ENCODE results near the gene STPG2. TPM values are rescaled to one million over a fixed set of nuclear protein-coding genes. Genes with fewer than 3 reads are reported as not detected.

The STPG2 gene
- total and polyA plus RNA-seq, 10 of the 15 experiments (the other 5 are each of a cell fraction or from before 2014, with no cell fraction given): 0.13 to 0.24 TPM; not detected in 8

DNA sequence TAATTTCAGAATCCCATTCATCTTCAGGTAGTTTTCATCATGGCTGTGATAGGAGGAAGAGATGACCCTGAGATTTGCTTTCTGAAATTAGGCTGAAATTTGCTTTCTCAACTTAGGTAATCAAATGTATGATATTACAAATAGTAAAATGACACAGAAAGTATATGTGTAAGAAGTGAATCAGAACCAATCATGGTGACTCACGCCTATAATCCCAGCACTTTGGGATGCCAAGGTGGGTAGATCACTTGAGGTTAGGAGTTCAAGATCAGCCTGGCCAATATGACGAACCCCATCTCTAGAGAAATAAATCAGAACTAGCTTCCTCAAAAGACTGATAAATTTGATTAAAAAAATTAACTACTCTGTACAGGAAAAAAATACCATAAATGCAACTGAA lies 555.4 kb downstream of the STPG2 start:
- Histone ChIP-seq H3K36me3 (ENCODE audit: control insufficient read depth in 2 of 2, insufficient read depth in 2 of 2, low read length in 1 of 2) (no peaks in the 10 kb centered on the region), H3K4me3 (no peak overlapping the region), H3K27me3 (replicated peaks in 1 of 2; ENCODE audit: control insufficient read depth in 2 of 2, insufficient read depth in 2 of 2, low read length in 1 of 2) (no peaks in the 10 kb centered on the region), H4K20me1 (ENCODE audit: control insufficient read depth, insufficient read depth) (no peaks in the 10 kb centered on the region), H2AFZ (ENCODE audit: control insufficient read depth, low read depth, low read length) (no peak overlapping the region), H3K27ac (ENCODE audit: control insufficient read depth, insufficient read depth) (no peak overlapping the region), H3K79me2 (ENCODE audit: control insufficient read depth, insufficient read depth, low read length) (no peaks in the 10 kb centered on the region), H3K4me1 (ENCODE audit: control insufficient read depth, insufficient read depth, low read length) (no peaks in the 10 kb centered on the region), H3K4me2 (ENCODE audit: control insufficient read depth, insufficient read depth) (no peak overlapping the region), H3K9ac (ENCODE audit: control insufficient read depth, insufficient read depth, low read length) (no peak overlapping the region), H3K9me3 (replicated peaks; ENCODE audit: control insufficient read depth, insufficient read depth, low read length) (no peaks in the 10 kb centered on the region)
- intact Hi-C loops (cut with micrococcal nuclease; ENCODE audit: unreplicated experiment) (no loop called here), in situ Hi-C loops (cut with MboI) (no loop called here)
- TF ChIP-seq STAT3 (IDR thresholded peaks at IDR 0.05; ENCODE audit: low read depth, low read length): no peak
- TF ChIP-seq MEF2A (IDR thresholded peaks at IDR 0.05; ENCODE audit: insufficient read depth, low read depth, low read length): no peak
- no peak for TF ChIP-seq POU2F2 (IDR thresholded peaks at IDR 0.05; ENCODE audit: borderline replicate concordance, low read depth, low read length)
- no peak for TF ChIP-seq HCFC1 (IDR thresholded peaks at IDR 0.05; ENCODE audit: low read length)
- TF ChIP-seq ZNF207 (IDR thresholded peaks at IDR 0.05; ENCODE audit: borderline replicate concordance): no peak
- TF ChIP-seq, protein P1, sequence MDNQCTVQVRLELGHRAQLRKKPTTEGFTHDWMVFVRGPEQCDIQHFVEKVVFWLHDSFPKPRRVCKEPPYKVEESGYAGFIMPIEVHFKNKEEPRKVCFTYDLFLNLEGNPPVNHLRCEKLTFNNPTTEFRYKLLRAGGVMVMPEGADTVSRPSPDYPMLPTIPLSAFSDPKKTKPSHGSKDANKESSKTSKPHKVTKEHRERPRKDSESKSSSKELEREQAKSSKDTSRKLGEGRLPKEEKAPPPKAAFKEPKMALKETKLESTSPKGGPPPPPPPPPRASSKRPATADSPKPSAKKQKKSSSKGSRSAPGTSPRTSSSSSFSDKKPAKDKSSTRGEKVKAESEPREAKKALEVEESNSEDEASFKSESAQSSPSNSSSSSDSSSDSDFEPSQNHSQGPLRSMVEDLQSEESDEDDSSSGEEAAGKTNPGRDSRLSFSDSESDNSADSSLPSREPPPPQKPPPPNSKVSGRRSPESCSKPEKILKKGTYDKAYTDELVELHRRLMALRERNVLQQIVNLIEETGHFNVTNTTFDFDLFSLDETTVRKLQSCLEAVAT (IDR thresholded peaks at IDR 0.05): no peak
- no peak for TF ChIP-seq BCL11A (IDR thresholded peaks at IDR 0.05; ENCODE audit: low read depth, low read length)
- no peak for TF ChIP-seq PAX5 (IDR thresholded peaks at IDR 0.05; ENCODE audit: borderline replicate concordance, low read depth, low read length)
- no peak for TF ChIP-seq SUZ12 (IDR thresholded peaks at IDR 0.05; ENCODE audit: unreplicated experiment)
- TF ChIP-seq LARP7 (IDR thresholded peaks at IDR 0.05): no peak
- TF ChIP-seq CREM (IDR thresholded peaks at IDR 0.05; ENCODE audit: low read depth): no peak
- TF ChIP-seq TCF3 (IDR thresholded peaks at IDR 0.05; ENCODE audit: borderline replicate concordance, insufficient read depth, low read depth, low read length): no peak
- TF ChIP-seq TARDBP (IDR thresholded peaks at IDR 0.05; ENCODE audit: borderline replicate concordance): no peak
- TF ChIP-seq ELK1 (IDR thresholded peaks at IDR 0.05; ENCODE audit: low read depth, low read length): no peak
- TF ChIP-seq KDM1A (IDR thresholded peaks at IDR 0.05; ENCODE audit: borderline replicate concordance): no peak
- TF ChIP-seq TAF1 (IDR thresholded peaks at IDR 0.05; ENCODE audit: borderline replicate concordance, low read depth, low read length): no peak
- ChIA-PET RAD21 (ENCODE audit: unreplicated experiment) (no interaction called here), SMC1A (ENCODE audit: uncharacterized antibody, unreplicated experiment) (interaction anchor here (0.8 kb wide), 1 partner anchor 34 kb away, joined by 3 read pairs; no protein-coding TSS in a partner anchor), POLR2A (no interaction called here), CTCF (no interaction called here)
- no TSS peak for BruUV-seq (replicated peaks)
- FAIRE-seq (no peak), DNase-seq (ENCODE audit: low read depth, low spot score) (no peak), ATAC-seq (no peak)
- WGBS (ENCODE audit: insufficient coverage, insufficient replicate concordance, low lambda C conversion rate, missing lambda C conversion rate): 17% methylated on average over 2 of the region's 2 CpGs
